ENCODE data around the gene REXO5. TPM values are rescaled to one million over a fixed set of nuclear protein-coding genes. Genes with fewer than 3 reads are reported as not detected.
A peak's percentile ranks its signal among the peaks of the same experiment; 100 is the strongest.

Gene REXO5
- total and polyA plus RNA-seq, 9 of the 15 experiments (the other 6 are each of a cell fraction or from before 2014, with no cell fraction given) = 10.5 to 45.1 (median 25.4) TPM

GRCh38 chr16:20886320-20886719, 80.0 kb downstream of the REXO5 start (continued):
- TF ChIP-seq RREB1 (CRISPR knock-in tag; IDR thresholded peaks at IDR 0.05) (no peak), KDM5B (IDR thresholded peaks at IDR 0.05; ENCODE audit: insufficient replicate concordance, low read depth, low read length) (no peak), ZNF395 (CRISPR knock-in tag; IDR thresholded peaks at IDR 0.05) (0 out of 2 replicates have a peak, but pooled peaks have one; percentile 54), CBFA2T3 (IDR thresholded peaks at IDR 0.05) (no peak), PCBP2 (IDR thresholded peaks at IDR 0.05; ENCODE audit: low read depth, low read length, poor library complexity, severe bottlenecking) (no peak), ETV1 (tag; conservative IDR thresholded peaks at IDR 0.05; ENCODE audit: low read depth) (no peak), IRF9 (tag; IDR thresholded peaks at IDR 0.05) (no peak), FOXA3 (CRISPR knock-in tag; conservative IDR thresholded peaks at IDR 0.05 in 1 of 2, IDR thresholded peaks at IDR 0.05 in 1 of 2) (no peak), ZNF639 (CRISPR knock-in tag; conservative IDR thresholded peaks at IDR 0.05 in 1 of 2, IDR thresholded peaks at IDR 0.05 in 1 of 2) (peak in 1 of 2 experiments; percentile 81; a peak in 2 of 4 replicates), MXI1 (IDR thresholded peaks at IDR 0.05; ENCODE audit: low read depth, low read length) (no peak), ZNF398 (CRISPR knock-in tag; IDR thresholded peaks at IDR 0.05) (no peak), ARHGAP35 (IDR thresholded peaks at IDR 0.05; ENCODE audit: partially characterized antibody) (no peak), SP2 (IDR thresholded peaks at IDR 0.05; ENCODE audit: extremely low read depth, low read depth, low read length, poor library complexity, severe bottlenecking) (no peak)
